WTC11 (cell line): ENCODE results near the gene SOD1.

ENCODE experiments used
- ATF1 ChIP-seq: sonication (generic); formaldehyde crosslinking; IDR thresholded peaks from 2 replicates; pipeline ENCODE4 v1.8.1; 2023; ENCODE audit warnings: mild to moderate bottlenecking, moderate library complexity, missing genetic modification reagents
- ETV6 ChIP-seq: sonication (generic); formaldehyde crosslinking; IDR thresholded peaks from 2 replicates; pipeline ENCODE4 v1.8.1; 2022; ENCODE audit warnings: mild to moderate bottlenecking, missing genetic modification reagents
- GRHL2 ChIP-seq: fragments of 250-450 bp; sonication (Bioruptor Pico); IDR thresholded peaks from 2 replicates; pipeline ENCODE4 v1.8.0; 2022; ENCODE audit warnings: mild to moderate bottlenecking, moderate library complexity; ENCODE audit not compliant: insufficient replicate concordance, severe bottlenecking
- JAZF1 ChIP-seq: fragments of 250-450 bp; sonication (Bioruptor Pico); IDR thresholded peaks from 2 replicates; pipeline ENCODE4 v1.9.0; 2021; ENCODE audit warnings: moderate library complexity, mild to moderate bottlenecking, inconsistent platforms
- NFYB ChIP-seq: sonication (generic); formaldehyde crosslinking; conservative IDR thresholded peaks from 2 replicates; pipeline ENCODE4 v1.8.0; 2022; ENCODE audit warnings: low read depth, missing genetic modification reagents
- SP1 ChIP-seq: sonication (generic); formaldehyde crosslinking; conservative IDR thresholded peaks from 2 replicates; pipeline ENCODE4 v1.8.1; 2022; ENCODE audit warnings: missing genetic modification reagents
- TEAD4 ChIP-seq: sonication (generic); formaldehyde crosslinking; IDR thresholded peaks from 2 replicates; pipeline ENCODE4 v1.8.0; 2022; ENCODE audit warnings: mild to moderate bottlenecking, missing genetic modification reagents
- TF ChIP-seq, protein P1 (sequence below): sonication (generic); formaldehyde crosslinking; IDR thresholded peaks from 2 replicates; pipeline ENCODE4 v1.8.1; 2023; ENCODE audit warnings: mild to moderate bottlenecking, missing genetic modification reagents, moderate library complexity
- TF ChIP-seq, protein P2 (sequence below): fragments of 200-600 bp; IDR thresholded peaks from 2 replicates; pipeline ENCODE4 v1.8.0; 2022; ENCODE audit warnings: antibody characterized with exemption
- TF ChIP-seq, protein P3 (sequence below): sonication (generic); formaldehyde crosslinking; IDR thresholded peaks from 2 replicates; pipeline ENCODE4 v1.8.0; 2023; ENCODE audit warnings: missing genetic modification reagents
- TF ChIP-seq, protein P4 (sequence below): sonication (generic); formaldehyde crosslinking; conservative IDR thresholded peaks from 2 replicates; pipeline ENCODE4 v1.8.1; 2023; ENCODE audit warnings: mild to moderate bottlenecking, low read depth, missing genetic modification reagents, moderate library complexity
- TF ChIP-seq, protein P5 (sequence below): sonication (generic); formaldehyde crosslinking; IDR thresholded peaks from 2 replicates; pipeline ENCODE4 v1.8.1; 2023; ENCODE audit warnings: mild to moderate bottlenecking, moderate library complexity, missing genetic modification reagents
- TF ChIP-seq, protein P6 (sequence below): sonication (generic); formaldehyde crosslinking; IDR thresholded peaks from 2 replicates; pipeline ENCODE4 v1.8.1; 2023; ENCODE audit warnings: mild to moderate bottlenecking, missing genetic modification reagents
- TF ChIP-seq, protein P7 (sequence below): sonication (generic); formaldehyde crosslinking; IDR thresholded peaks from 2 replicates; pipeline ENCODE4 v1.8.1; 2022; ENCODE audit warnings: low read depth, missing genetic modification reagents, borderline replicate concordance

DNA sequence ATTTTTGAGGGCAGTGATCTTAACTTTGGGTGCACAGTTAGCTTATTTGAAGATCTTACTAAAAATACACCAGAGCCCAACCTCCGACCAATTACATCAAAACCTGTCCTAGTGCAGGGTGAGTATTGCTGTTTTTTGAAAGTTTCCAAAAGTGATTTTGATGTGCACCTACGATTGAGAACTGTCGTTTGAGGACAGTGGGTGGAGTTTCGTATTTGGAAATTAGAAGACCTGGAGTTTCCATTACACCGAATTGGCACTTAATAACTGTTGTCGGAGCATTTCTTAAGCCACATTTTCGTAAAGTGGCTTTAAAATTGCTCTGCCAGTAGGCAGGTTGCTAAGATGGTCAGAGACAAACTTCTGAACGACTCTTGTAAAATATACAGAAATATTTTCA, 1.1 kb downstream of the SOD1 start:
- TF ChIP-seq NFYB (CRISPR knock-in tag) (no peak), ATF1 (CRISPR knock-in tag) (no peak), ETV6 (CRISPR knock-in tag) (no peak), JAZF1 (CRISPR knock-in tag) (no peak), SP1 (CRISPR knock-in tag) (no peak), GRHL2 (no peak), TEAD4 (CRISPR knock-in tag) (no peak)
- TF ChIP-seq, protein P1, sequence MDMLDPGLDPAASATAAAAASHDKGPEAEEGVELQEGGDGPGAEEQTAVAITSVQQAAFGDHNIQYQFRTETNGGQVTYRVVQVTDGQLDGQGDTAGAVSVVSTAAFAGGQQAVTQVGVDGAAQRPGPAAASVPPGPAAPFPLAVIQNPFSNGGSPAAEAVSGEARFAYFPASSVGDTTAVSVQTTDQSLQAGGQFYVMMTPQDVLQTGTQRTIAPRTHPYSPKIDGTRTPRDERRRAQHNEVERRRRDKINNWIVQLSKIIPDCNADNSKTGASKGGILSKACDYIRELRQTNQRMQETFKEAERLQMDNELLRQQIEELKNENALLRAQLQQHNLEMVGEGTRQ = no peak
- TF ChIP-seq, protein P2, sequence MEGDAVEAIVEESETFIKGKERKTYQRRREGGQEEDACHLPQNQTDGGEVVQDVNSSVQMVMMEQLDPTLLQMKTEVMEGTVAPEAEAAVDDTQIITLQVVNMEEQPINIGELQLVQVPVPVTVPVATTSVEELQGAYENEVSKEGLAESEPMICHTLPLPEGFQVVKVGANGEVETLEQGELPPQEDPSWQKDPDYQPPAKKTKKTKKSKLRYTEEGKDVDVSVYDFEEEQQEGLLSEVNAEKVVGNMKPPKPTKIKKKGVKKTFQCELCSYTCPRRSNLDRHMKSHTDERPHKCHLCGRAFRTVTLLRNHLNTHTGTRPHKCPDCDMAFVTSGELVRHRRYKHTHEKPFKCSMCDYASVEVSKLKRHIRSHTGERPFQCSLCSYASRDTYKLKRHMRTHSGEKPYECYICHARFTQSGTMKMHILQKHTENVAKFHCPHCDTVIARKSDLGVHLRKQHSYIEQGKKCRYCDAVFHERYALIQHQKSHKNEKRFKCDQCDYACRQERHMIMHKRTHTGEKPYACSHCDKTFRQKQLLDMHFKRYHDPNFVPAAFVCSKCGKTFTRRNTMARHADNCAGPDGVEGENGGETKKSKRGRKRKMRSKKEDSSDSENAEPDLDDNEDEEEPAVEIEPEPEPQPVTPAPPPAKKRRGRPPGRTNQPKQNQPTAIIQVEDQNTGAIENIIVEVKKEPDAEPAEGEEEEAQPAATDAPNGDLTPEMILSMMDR = no peak
- TF ChIP-seq, protein P3, sequence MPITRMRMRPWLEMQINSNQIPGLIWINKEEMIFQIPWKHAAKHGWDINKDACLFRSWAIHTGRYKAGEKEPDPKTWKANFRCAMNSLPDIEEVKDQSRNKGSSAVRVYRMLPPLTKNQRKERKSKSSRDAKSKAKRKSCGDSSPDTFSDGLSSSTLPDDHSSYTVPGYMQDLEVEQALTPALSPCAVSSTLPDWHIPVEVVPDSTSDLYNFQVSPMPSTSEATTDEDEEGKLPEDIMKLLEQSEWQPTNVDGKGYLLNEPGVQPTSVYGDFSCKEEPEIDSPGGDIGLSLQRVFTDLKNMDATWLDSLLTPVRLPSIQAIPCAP (CRISPR knock-in tag) = no peak
- TF ChIP-seq, protein P4, sequence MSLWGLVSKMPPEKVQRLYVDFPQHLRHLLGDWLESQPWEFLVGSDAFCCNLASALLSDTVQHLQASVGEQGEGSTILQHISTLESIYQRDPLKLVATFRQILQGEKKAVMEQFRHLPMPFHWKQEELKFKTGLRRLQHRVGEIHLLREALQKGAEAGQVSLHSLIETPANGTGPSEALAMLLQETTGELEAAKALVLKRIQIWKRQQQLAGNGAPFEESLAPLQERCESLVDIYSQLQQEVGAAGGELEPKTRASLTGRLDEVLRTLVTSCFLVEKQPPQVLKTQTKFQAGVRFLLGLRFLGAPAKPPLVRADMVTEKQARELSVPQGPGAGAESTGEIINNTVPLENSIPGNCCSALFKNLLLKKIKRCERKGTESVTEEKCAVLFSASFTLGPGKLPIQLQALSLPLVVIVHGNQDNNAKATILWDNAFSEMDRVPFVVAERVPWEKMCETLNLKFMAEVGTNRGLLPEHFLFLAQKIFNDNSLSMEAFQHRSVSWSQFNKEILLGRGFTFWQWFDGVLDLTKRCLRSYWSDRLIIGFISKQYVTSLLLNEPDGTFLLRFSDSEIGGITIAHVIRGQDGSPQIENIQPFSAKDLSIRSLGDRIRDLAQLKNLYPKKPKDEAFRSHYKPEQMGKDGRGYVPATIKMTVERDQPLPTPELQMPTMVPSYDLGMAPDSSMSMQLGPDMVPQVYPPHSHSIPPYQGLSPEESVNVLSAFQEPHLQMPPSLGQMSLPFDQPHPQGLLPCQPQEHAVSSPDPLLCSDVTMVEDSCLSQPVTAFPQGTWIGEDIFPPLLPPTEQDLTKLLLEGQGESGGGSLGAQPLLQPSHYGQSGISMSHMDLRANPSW = no peak
- TF ChIP-seq, protein P5, sequence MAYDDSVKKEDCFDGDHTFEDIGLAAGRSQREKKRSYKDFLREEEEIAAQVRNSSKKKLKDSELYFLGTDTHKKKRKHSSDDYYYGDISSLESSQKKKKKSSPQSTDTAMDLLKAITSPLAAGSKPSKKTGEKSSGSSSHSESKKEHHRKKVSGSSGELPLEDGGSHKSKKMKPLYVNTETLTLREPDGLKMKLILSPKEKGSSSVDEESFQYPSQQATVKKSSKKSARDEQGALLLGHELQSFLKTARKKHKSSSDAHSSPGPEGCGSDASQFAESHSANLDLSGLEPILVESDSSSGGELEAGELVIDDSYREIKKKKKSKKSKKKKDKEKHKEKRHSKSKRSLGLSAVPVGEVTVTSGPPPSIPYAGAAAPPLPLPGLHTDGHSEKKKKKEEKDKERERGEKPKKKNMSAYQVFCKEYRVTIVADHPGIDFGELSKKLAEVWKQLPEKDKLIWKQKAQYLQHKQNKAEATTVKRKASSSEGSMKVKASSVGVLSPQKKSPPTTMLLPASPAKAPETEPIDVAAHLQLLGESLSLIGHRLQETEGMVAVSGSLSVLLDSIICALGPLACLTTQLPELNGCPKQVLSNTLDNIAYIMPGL (CRISPR knock-in tag) = no peak; the same call in 1 of the 2 replicates
- TF ChIP-seq, protein P6, sequence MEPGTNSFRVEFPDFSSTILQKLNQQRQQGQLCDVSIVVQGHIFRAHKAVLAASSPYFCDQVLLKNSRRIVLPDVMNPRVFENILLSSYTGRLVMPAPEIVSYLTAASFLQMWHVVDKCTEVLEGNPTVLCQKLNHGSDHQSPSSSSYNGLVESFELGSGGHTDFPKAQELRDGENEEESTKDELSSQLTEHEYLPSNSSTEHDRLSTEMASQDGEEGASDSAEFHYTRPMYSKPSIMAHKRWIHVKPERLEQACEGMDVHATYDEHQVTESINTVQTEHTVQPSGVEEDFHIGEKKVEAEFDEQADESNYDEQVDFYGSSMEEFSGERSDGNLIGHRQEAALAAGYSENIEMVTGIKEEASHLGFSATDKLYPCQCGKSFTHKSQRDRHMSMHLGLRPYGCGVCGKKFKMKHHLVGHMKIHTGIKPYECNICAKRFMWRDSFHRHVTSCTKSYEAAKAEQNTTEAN (CRISPR knock-in tag) = no peak
- TF ChIP-seq, protein P7, sequence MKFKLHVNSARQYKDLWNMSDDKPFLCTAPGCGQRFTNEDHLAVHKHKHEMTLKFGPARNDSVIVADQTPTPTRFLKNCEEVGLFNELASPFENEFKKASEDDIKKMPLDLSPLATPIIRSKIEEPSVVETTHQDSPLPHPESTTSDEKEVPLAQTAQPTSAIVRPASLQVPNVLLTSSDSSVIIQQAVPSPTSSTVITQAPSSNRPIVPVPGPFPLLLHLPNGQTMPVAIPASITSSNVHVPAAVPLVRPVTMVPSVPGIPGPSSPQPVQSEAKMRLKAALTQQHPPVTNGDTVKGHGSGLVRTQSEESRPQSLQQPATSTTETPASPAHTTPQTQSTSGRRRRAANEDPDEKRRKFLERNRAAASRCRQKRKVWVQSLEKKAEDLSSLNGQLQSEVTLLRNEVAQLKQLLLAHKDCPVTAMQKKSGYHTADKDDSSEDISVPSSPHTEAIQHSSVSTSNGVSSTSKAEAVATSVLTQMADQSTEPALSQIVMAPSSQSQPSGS (CRISPR knock-in tag) = no peak
